DND-41 (cell line): ENCODE data around the gene STON2.

Experiments used
- EZH2 ChIP-seq: IDR thresholded peaks from 3 replicates; pipeline ENCODE4 v1.6.1; 2012; ENCODE audit warnings: borderline replicate concordance, low read depth, mild to moderate bottlenecking, moderate library complexity, low read length, inconsistent platforms; ENCODE audit not compliant: severe bottlenecking
- TF ChIP-seq, protein P1 (sequence below): IDR thresholded peaks from 2 replicates; pipeline ENCODE4 v1.5.1; 2012; ENCODE audit warnings: borderline replicate concordance, low read length, moderate library complexity, mild to moderate bottlenecking; ENCODE audit not compliant: poor library complexity, severe bottlenecking; ENCODE audit errors: extremely low read depth

- no peak for TF ChIP-seq EZH2
- TF ChIP-seq, protein P1, sequence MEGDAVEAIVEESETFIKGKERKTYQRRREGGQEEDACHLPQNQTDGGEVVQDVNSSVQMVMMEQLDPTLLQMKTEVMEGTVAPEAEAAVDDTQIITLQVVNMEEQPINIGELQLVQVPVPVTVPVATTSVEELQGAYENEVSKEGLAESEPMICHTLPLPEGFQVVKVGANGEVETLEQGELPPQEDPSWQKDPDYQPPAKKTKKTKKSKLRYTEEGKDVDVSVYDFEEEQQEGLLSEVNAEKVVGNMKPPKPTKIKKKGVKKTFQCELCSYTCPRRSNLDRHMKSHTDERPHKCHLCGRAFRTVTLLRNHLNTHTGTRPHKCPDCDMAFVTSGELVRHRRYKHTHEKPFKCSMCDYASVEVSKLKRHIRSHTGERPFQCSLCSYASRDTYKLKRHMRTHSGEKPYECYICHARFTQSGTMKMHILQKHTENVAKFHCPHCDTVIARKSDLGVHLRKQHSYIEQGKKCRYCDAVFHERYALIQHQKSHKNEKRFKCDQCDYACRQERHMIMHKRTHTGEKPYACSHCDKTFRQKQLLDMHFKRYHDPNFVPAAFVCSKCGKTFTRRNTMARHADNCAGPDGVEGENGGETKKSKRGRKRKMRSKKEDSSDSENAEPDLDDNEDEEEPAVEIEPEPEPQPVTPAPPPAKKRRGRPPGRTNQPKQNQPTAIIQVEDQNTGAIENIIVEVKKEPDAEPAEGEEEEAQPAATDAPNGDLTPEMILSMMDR: no peak
Measured at GRCh38 chr14:81435048-81435390, 34.9 kb upstream of the STON2 start.
